Upper lobe of left lung (tissue), 6 donors: ENCODE measurements around the gene FNDC3B. TPM values are rescaled to one million over a fixed set of nuclear protein-coding genes. Genes with fewer than 3 reads are reported as not detected.
A peak's percentile ranks its signal among the peaks of the same experiment; 100 is the strongest.

ENCODE experiments used
- ATAC-seq, 2 donors: fragments of 200-7000 bp; cut with Tn5 transposase; one replicate each; pipeline ENCODE4 v1.9.1; 2022; ENCODE audit warnings: mild to moderate bottlenecking in 2 of 2, moderate library complexity in 2 of 2; ENCODE audit not compliant: low FRiP score in 2 of 2
- DNase-seq, 2 donors: peaks; one replicate each; pipeline ENCODE4 v3.0.0-alpha.2; 2019 to 2020
- H3K27ac ChIP-seq, 4 donors: fragments of 200-600 bp; sonication (generic); one replicate each; pipeline ENCODE4 v1.5.1; 2016 to 2019
- H3K27me3 ChIP-seq, 4 donors: fragments of 200-600 bp; sonication (generic); one replicate each; pipeline ENCODE4 v1.5.1; 2017 to 2019
- H3K36me3 ChIP-seq, 4 donors: fragments of 200-600 bp; sonication (generic); one replicate each; pipeline ENCODE4 v1.5.1; 2016 to 2019
- H3K4me1 ChIP-seq, 4 donors: fragments of 200-600 bp; sonication (generic); one replicate each; pipeline ENCODE4 v1.5.1; 2018 to 2019
- H3K4me3 ChIP-seq, 4 donors: fragments of 200-600 bp; sonication (generic); one replicate each; pipeline ENCODE4 v1.5.1; 2017 to 2019; ENCODE audit warnings: mild to moderate bottlenecking in 2 of 4, moderate library complexity in 1 of 4
- H3K9me3 ChIP-seq, 4 donors: fragments of 200-600 bp; sonication (generic); one replicate each; pipeline ENCODE4 v1.5.1; 2018 to 2019
- EP300 ChIP-seq, 4 donors: sonication (generic); formaldehyde crosslinking; IDR thresholded peaks; one replicate each; pipeline ENCODE4 v1.5.1; 2017; ENCODE audit warnings: antibody characterized with exemption in 4 of 4, control low read depth in 2 of 4
- POLR2A ChIP-seq, 4 donors: fragments of 450-650 bp; IDR thresholded peaks; one replicate each; pipeline ENCODE4 v1.5.1; 2016 to 2017; ENCODE audit warnings: antibody characterized with exemption in 4 of 4, mild to moderate bottlenecking in 2 of 4
- POLR2AphosphoS5 ChIP-seq, 2 donors: sonication (generic); formaldehyde crosslinking; IDR thresholded peaks; one replicate each; pipeline ENCODE4 v1.5.1; 2017; ENCODE audit warnings: antibody characterized with exemption in 2 of 2
- WGBS, 2 donors: methylation state at CpG; one replicate each; pipeline ENCODE4 v1.1.5; 2017 to 2018; 5-methylcytosine and 5-hydroxymethylcytosine counted together
- total RNA-seq, 6 donors: library from RNA; depleted of rRNA in 4 of 6; stranded (reverse); fragments of >200 nt in 4 of 6; gene quantifications; one replicate each; pipeline versions ENCODE4 v1.1.0 to v1.2.1, GENCODE V29; 2016 to 2021
- TF ChIP-seq, protein P1 (sequence below), 6 experiments: fragments of 450-650 bp in 4 of 6; fragments of 200-600 bp in 2 of 6; sonication (generic) in 2 of 6; IDR thresholded peaks; one replicate each; pipeline ENCODE4 v1.5.1; 2016 to 2019; ENCODE audit warnings: antibody characterized with exemption in 6 of 6
- donor health status: DM: no; HTN: no; CAD: no; lungs with moderate emphysema.
- donor health status: DM: no; HTN: yes; CAD: no; lungs with severe emphysema.

FNDC3B gene
- total RNA-seq, 6 donors from 2014 or later = 73.3 to 167 (median 119) TPM

GRCh38 chr3:172174513-172175253, 135.3 kb downstream of the FNDC3B start:
- Histone ChIP-seq H3K4me3 (no peak overlapping the region), H3K36me3 (no peaks in the 10 kb centered on the region), H3K27me3 (no peaks in the 10 kb centered on the region), H3K4me1 (peaks cover 33 to 48% (median 41%) of the 10 kb centered on the region in 4 donors), H3K27ac (peak overlapping the region in 3 of 4 donors; percentile 10 to 62 (median 15)), H3K9me3 (no peaks in the 10 kb centered on the region)
- TF ChIP-seq, protein P1, sequence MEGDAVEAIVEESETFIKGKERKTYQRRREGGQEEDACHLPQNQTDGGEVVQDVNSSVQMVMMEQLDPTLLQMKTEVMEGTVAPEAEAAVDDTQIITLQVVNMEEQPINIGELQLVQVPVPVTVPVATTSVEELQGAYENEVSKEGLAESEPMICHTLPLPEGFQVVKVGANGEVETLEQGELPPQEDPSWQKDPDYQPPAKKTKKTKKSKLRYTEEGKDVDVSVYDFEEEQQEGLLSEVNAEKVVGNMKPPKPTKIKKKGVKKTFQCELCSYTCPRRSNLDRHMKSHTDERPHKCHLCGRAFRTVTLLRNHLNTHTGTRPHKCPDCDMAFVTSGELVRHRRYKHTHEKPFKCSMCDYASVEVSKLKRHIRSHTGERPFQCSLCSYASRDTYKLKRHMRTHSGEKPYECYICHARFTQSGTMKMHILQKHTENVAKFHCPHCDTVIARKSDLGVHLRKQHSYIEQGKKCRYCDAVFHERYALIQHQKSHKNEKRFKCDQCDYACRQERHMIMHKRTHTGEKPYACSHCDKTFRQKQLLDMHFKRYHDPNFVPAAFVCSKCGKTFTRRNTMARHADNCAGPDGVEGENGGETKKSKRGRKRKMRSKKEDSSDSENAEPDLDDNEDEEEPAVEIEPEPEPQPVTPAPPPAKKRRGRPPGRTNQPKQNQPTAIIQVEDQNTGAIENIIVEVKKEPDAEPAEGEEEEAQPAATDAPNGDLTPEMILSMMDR (IDR thresholded peaks at IDR 0.05) = no peak
- TF ChIP-seq EP300 (IDR thresholded peaks at IDR 0.05) (no peak), POLR2A (IDR thresholded peaks at IDR 0.05) (no peak), POLR2AphosphoS5 (IDR thresholded peaks at IDR 0.05) (no peak)
- WGBS, 2 donors = 60 to 66% methylated on average over 7 of the region's 7 CpGs
- DNase-seq (no peak), ATAC-seq (no peak)

DNA sequence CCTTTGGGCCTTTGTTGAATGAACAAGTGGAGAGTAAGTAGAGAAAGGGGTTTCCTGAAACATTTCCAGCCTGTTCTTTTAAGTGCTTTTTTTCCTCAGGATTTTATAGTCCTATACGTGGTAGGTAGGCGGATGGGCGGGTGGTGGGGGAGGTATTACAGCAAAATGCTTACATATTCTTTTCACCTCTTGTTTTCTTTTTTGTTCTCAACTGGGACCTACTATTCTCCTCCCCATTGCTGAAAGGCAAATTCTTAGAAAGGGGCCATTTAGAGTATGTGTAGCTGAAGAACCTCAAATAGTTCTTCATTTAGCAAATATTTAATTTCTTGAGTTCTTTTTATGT, 135.8 kb downstream of the FNDC3B start:
- WGBS, 2 donors = 74 to 89% methylated on average over 3 of the region's 3 CpGs

GRCh38 chr3:172176061-172176770, 136.8 kb downstream of the FNDC3B start:
- Histone ChIP-seq H3K4me1 (peaks cover 30 to 48% (median 37%) of the 10 kb centered on the region in 4 donors), H3K27ac (peak overlapping the region in 3 of 4 donors; percentile 21 to 62 (median 50)), H3K27me3 (no peaks in the 10 kb centered on the region), H3K4me3 (no peak overlapping the region), H3K9me3 (no peaks in the 10 kb centered on the region), H3K36me3 (no peaks in the 10 kb centered on the region)
- 47 to 52% methylated on average over 3 of the region's 3 CpGs for WGBS, 2 donors
- TF ChIP-seq, protein P1 (IDR thresholded peaks at IDR 0.05) = no peak
- DNase-seq (no peak), ATAC-seq (peak in 1 of 2 donors; percentile 60)

More for the DNA sequence above, 135.8 kb downstream of the FNDC3B start:
- no peaks in the 10 kb centered on the region for H3K27me3 ChIP-seq
- ATAC-seq (no peak), DNase-seq (no peak)
- no peaks in the 10 kb centered on the region for H3K36me3 ChIP-seq
- peak overlapping the region in 3 of 4 donors; percentile 10 to 62 (median 15) for H3K27ac ChIP-seq
- peaks cover 30 to 48% (median 38%) of the 10 kb centered on the region in 4 donors for H3K4me1 ChIP-seq
- H3K9me3 ChIP-seq = no peaks in the 10 kb centered on the region
- TF ChIP-seq POLR2A (IDR thresholded peaks at IDR 0.05) (no peak), EP300 (IDR thresholded peaks at IDR 0.05) (no peak), POLR2AphosphoS5 (IDR thresholded peaks at IDR 0.05) (no peak)
- TF ChIP-seq, protein P1 (IDR thresholded peaks at IDR 0.05) = no peak
- no peak overlapping the region for H3K4me3 ChIP-seq

GRCh38 chr3:172177046-172177445, 137.7 kb downstream of the FNDC3B start:
- WGBS, 2 donors = 59 to 68% methylated on average over 3 of the region's 3 CpGs
- Histone ChIP-seq H3K9me3 (no peaks in the 10 kb centered on the region), H3K4me1 (peaks cover 38 to 52% (median 44%) of the 10 kb centered on the region in 4 donors), H3K4me3 (no peak overlapping the region), H3K27ac (peak overlapping the region in 1 of 4 donors; percentile 21), H3K27me3 (no peaks in the 10 kb centered on the region), H3K36me3 (no peaks in the 10 kb centered on the region)
- DNase-seq (no peak), ATAC-seq (no peak)
- TF ChIP-seq POLR2AphosphoS5 (IDR thresholded peaks at IDR 0.05) (no peak), POLR2A (IDR thresholded peaks at IDR 0.05) (no peak), EP300 (IDR thresholded peaks at IDR 0.05) (no peak)
- TF ChIP-seq, protein P1 (IDR thresholded peaks at IDR 0.05) = no peak
